GM12864 (cell line): ENCODE measurements around the gene CBLN1.
"Not testable (repeated sequence)": the region's sequence is repeated elsewhere in the genome, so short reads cannot be mapped to it uniquely, and the experiment has no call there.

Experiments used
- DNase-seq: peaks from one replicate; pipeline ENCODE4 v3.0.0-alpha.2; 2011; ENCODE audit warnings: low read depth
- H3K4me3 ChIP-seq: 2 replicates; pipeline ENCODE4 v1.5.1; 2011; ENCODE audit warnings: mild to moderate bottlenecking, low read depth, low read length, control low read depth
- CTCF ChIP-seq: IDR thresholded peaks from 2 replicates; pipeline ENCODE4 v1.5.1; 2011; ENCODE audit warnings: low read depth, mild to moderate bottlenecking, moderate library complexity, low read length, control low read depth, inconsistent platforms; ENCODE audit errors: missing control alignments

CBLN1 gene

GRCh38 chr16:49260253-49260652 is 21.4 kb downstream of the CBLN1 start:
- DNase-seq = no peak
- no peak for TF ChIP-seq CTCF
- H3K4me3 ChIP-seq = no peak overlapping the region

GRCh38 chr16:49259330-49259729 is 22.3 kb downstream of the CBLN1 start:
- DNase-seq = no peak
- no peak for TF ChIP-seq CTCF
- H3K4me3 ChIP-seq = no peak overlapping the region

- TF ChIP-seq CTCF = no peak
- no peak overlapping the region for H3K4me3 ChIP-seq
- DNase-seq = no peak
Observed at GRCh38 chr16:49250689-49251088, 30.9 kb downstream of the CBLN1 start.

- no peak for TF ChIP-seq CTCF
- no peak for DNase-seq
- H3K4me3 ChIP-seq = no peak overlapping the region
Observed at GRCh38 chr16:49248227-49248626, 33.4 kb downstream of the CBLN1 start.

- DNase-seq = no peak
- TF ChIP-seq CTCF = no peak
Observed at GRCh38 chr16:49236216-49236615, 45.4 kb downstream of the CBLN1 start.

GRCh38 chr16:49228335-49228734 is 53.3 kb downstream of the CBLN1 start:
- DNase-seq, H3K4me3 ChIP-seq: not testable (repeated sequence)

More at GRCh38 chr16:49236216-49236615, 45.4 kb downstream of the CBLN1 start:
- no peak overlapping the region for H3K4me3 ChIP-seq
